Breast epithelium (tissue), 4 donors: ENCODE measurements around the gene IDUA. TPM values are rescaled to one million over a fixed set of nuclear protein-coding genes. Genes with fewer than 3 reads are reported as not detected.
"Not testable (repeated sequence)": the region's sequence is repeated elsewhere in the genome, so short reads cannot be mapped to it uniquely, and the experiment has no call there.

Experiments used
- DNase-seq, 2 donors: peaks; one replicate each; pipeline ENCODE4 v3.0.0-alpha.2; 2019; ENCODE audit warnings: low spot score in 2 of 2
- H3K27ac ChIP-seq, 2 donors: fragments of 200-600 bp; sonication (generic) in 1 of 2; one replicate each; pipeline ENCODE4 v1.5.1; 2016 to 2019; ENCODE audit warnings: mild to moderate bottlenecking in 1 of 2
- H3K27me3 ChIP-seq, 2 donors: fragments of 200-600 bp; sonication (generic) in 1 of 2; one replicate each; pipeline versions ENCODE4 v1.5.1 to v1.6.0; 2017 to 2019; ENCODE audit warnings: control low read depth in 1 of 2, mild to moderate bottlenecking in 1 of 2
- H3K36me3 ChIP-seq: fragments of 200-600 bp; one replicate; pipeline ENCODE4 v1.5.1; 2019
- H3K4me1 ChIP-seq, 2 donors: fragments of 200-600 bp; sonication (generic); one replicate each; pipeline ENCODE4 v1.5.1; 2016 to 2019; ENCODE audit warnings: control low read depth in 1 of 2
- H3K4me3 ChIP-seq, 3 donors: fragments of 200-600 bp; sonication (generic); 1 replicate in 2 of 3; 2 replicates in 1 of 3; pipeline ENCODE4 v1.5.1; 2016 to 2019; ENCODE audit warnings: mild to moderate bottlenecking in 3 of 3, moderate library complexity in 2 of 3
- H3K9me3 ChIP-seq, 2 donors: fragments of 200-600 bp; sonication (generic) in 1 of 2; one replicate each; pipeline ENCODE4 v1.5.1; 2016 to 2019; ENCODE audit warnings: control low read depth in 1 of 2
- CTCF ChIP-seq, 3 donors: fragments of 450-650 bp; IDR thresholded peaks; one replicate each; pipeline ENCODE4 v1.5.1; 2016 to 2017; ENCODE audit warnings: antibody characterized with exemption in 3 of 3, mild to moderate bottlenecking in 3 of 3, moderate library complexity in 3 of 3
- POLR2A ChIP-seq: fragments of 450-650 bp; IDR thresholded peaks from one replicate; pipeline ENCODE4 v1.6.1; 2016; ENCODE audit warnings: antibody characterized with exemption, mild to moderate bottlenecking, moderate library complexity
- POLR2AphosphoS5 ChIP-seq, 3 donors: sonication (generic); formaldehyde crosslinking; IDR thresholded peaks; one replicate each; pipeline ENCODE4 v1.6.1; 2017; ENCODE audit warnings: antibody characterized with exemption in 3 of 3
- intact Hi-C: fragments of 100-400 bp; cut with DNase I; formaldehyde crosslinking; loops from one replicate; pipeline ENCODE4 v1.15.1; 2023; ENCODE audit warnings: low total_unique reads
- total RNA-seq, 3 donors: library from RNA; depleted of rRNA; stranded (reverse); fragments of >200 nt; gene quantifications; one replicate each; pipeline ENCODE4 v1.1.0, GENCODE V29; 2016

Gene IDUA
- total RNA-seq, 3 donors from 2014 or later: 16.3 to 32.8 (median 28.2) TPM

- no peak for DNase-seq
- peak overlapping the region; percentile 10 to 87 for H3K27ac ChIP-seq
- no peaks in the 10 kb centered on the region for H3K9me3 ChIP-seq
- H3K4me1 ChIP-seq: peaks cover 8 to 40% of the 10 kb centered on the region in 2 donors
- no peaks in the 10 kb centered on the region for H3K36me3 ChIP-seq
- intact Hi-C loops: no loop called here
- peak overlapping the region in 2 of 3 donors; percentile 39 to 50 for H3K4me3 ChIP-seq
- no peak for TF ChIP-seq POLR2AphosphoS5 (IDR thresholded peaks at IDR 0.05)
- no peak for TF ChIP-seq CTCF (IDR thresholded peaks at IDR 0.05)
- no peak for TF ChIP-seq POLR2A
- H3K27me3 ChIP-seq: no peaks in the 10 kb centered on the region
Observed at GRCh38 chr4:1045595-1046201, 58.9 kb downstream of the IDUA start.

DNA sequence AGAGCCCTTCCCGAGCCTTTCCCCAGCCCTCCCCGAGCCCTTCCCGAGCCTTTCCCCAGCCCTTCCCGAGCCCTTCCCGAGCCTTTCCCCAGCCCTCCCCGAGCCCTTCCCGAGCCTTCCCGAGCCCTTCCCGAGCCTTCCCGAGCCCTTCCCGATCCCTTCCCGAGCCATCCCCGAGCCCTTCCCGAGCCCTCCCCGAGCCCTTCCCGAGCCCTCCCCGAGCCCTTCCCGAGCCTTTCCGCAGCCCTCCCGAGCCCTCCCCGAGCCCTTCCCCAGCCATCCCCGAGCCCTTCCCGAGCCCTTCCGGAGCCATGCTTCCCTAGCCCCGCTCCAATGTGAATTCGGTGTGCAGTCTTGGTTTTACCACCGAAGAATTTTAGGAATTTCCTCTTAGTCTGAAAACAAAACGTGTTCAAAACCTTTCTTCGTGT, 59.8 kb downstream of the IDUA start:
- peaks cover 6 to 32% of the 10 kb centered on the region in 2 donors for H3K4me1 ChIP-seq
- peak overlapping the region; percentile 48 to 87 for H3K27ac ChIP-seq
- H3K36me3 ChIP-seq, H3K9me3 ChIP-seq, H3K27me3 ChIP-seq, intact Hi-C loops: not testable (repeated sequence)
- peak; percentile 68 to 87 for DNase-seq
- H3K4me3 ChIP-seq: peak overlapping the region in 2 of 3 donors; percentile 31 to 53

- Histone ChIP-seq H3K9me3 (no peaks in the 10 kb centered on the region), H3K27ac (peak overlapping the region; percentile 48 to 87)
- DNase-seq: peak in 1 of 2 donors; percentile 50
Observed at GRCh38 chr4:1047106-1047975, 60.5 kb downstream of the IDUA start.

GRCh38 chr4:1047976-1048772, 61.3 kb downstream of the IDUA start:
- Histone ChIP-seq H3K4me3 (peak overlapping the region in 2 of 3 donors; percentile 31 to 53), H3K27ac (peak overlapping the region in 1 of 2 donors; percentile 87), H3K4me1 (peaks cover 0 to 32% of the 10 kb centered on the region in 2 donors), H3K27me3 (peaks cover 0 to 15% of the 10 kb centered on the region in 2 donors), H3K36me3 (no peaks in the 10 kb centered on the region), H3K9me3 (no peaks in the 10 kb centered on the region)
- intact Hi-C loops: no loop called here
- TF ChIP-seq POLR2A (no peak), POLR2AphosphoS5 (IDR thresholded peaks at IDR 0.05) (no peak), CTCF (IDR thresholded peaks at IDR 0.05) (no peak)
- DNase-seq: peak in 1 of 2 donors; percentile 44

More at GRCh38 chr4:1047106-1047975, 60.5 kb downstream of the IDUA start:
- peak overlapping the region in 2 of 3 donors; percentile 31 to 53 for H3K4me3 ChIP-seq
- intact Hi-C loops: no loop called here
- H3K36me3 ChIP-seq: no peaks in the 10 kb centered on the region
- peaks cover 0 to 11% of the 10 kb centered on the region in 2 donors for H3K27me3 ChIP-seq
- peaks cover 0 to 32% of the 10 kb centered on the region in 2 donors for H3K4me1 ChIP-seq
- TF ChIP-seq POLR2A (no peak), POLR2AphosphoS5 (IDR thresholded peaks at IDR 0.05) (no peak), CTCF (IDR thresholded peaks at IDR 0.05) (no peak)

DNA sequence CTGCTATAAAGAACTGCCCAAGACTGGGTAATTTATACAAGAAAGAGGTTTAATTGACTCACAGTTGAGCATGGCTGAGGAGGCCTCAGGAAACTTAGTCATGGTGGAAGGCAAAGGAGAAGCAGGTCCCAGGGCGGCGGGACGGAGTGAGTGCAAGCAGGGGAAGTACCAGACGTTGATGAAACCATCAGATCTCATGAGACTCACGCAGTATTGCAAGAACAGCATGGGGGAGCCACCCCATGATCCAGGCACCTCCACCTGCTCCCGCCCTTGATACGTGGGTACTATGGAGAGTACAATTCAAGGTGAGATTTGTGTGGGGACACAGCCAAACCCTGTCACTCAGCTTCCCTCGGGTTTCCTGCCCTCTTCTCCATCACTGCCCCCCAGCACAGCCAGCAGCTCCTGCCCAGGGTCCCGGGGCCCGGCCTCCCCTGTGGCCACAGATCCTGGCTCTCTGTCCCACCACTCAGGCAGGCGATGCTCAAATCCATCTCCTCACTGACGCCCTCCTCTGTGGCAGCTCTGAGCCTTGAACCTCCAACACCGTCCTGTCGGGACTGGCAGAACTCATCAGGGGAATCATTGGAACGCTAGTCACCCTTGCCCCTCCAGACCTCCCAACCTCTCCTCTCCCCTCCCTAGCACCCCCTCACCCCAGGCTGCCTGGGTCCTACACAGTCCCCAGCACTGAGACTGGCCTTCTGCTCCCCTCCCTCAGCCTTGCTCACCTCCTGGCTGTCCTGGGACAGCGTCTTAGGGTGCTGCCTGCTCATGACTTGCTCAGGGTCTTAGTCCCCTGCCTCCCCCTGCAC, 62.1 kb downstream of the IDUA start:
- no peak overlapping the region for H3K27ac ChIP-seq
- no peaks in the 10 kb centered on the region for H3K36me3 ChIP-seq
- intact Hi-C loops: no loop called here
- no peaks in the 10 kb centered on the region for H3K9me3 ChIP-seq
- no peak overlapping the region for H3K4me3 ChIP-seq
- peak in 1 of 2 donors; percentile 44 for DNase-seq
- TF ChIP-seq CTCF (IDR thresholded peaks at IDR 0.05) (no peak), POLR2A (no peak), POLR2AphosphoS5 (IDR thresholded peaks at IDR 0.05) (no peak)
- peaks cover 0 to 15% of the 10 kb centered on the region in 2 donors for H3K27me3 ChIP-seq
- peaks cover 0 to 28% of the 10 kb centered on the region in 2 donors for H3K4me1 ChIP-seq
